GM19193 (cell line): Measurements from ENCODE around the gene ZNF787.

ENCODE experiments used
- POLR2A ChIP-seq: IDR thresholded peaks from 4 replicates; pipeline ENCODE4 v1.6.1; 2011; ENCODE audit not compliant: insufficient read depth, insufficient read length; ENCODE audit errors: extremely low read depth

ZNF787 gene

GRCh38 chr19:56088497-56089215 lies 32.4 kb downstream of the ZNF787 start:
- no peak for TF ChIP-seq POLR2A

- TF ChIP-seq POLR2A = no peak
These were observed 33.2 kb downstream of the ZNF787 start for GRCh38 chr19:56087647-56088496.

- no peak for TF ChIP-seq POLR2A
These were observed 34.2 kb downstream of the ZNF787 start for GRCh38 chr19:56086671-56087430.

GRCh38 chr19:56085571-56086275 lies 35.4 kb downstream of the ZNF787 start:
- TF ChIP-seq POLR2A = no peak

GRCh38 chr19:56084835-56085536 lies 36.1 kb downstream of the ZNF787 start:
- TF ChIP-seq POLR2A = no peak

GRCh38 chr19:56083668-56084067 lies 37.4 kb downstream of the ZNF787 start:
- no peak for TF ChIP-seq POLR2A

- peak; percentile 34 for TF ChIP-seq POLR2A
These were observed 40.3 kb downstream of the ZNF787 start for GRCh38 chr19:56080669-56081401.

- no peak for TF ChIP-seq POLR2A
These were observed 41.5 kb downstream of the ZNF787 start for GRCh38 chr19:56079609-56080008.

GRCh38 chr19:56076498-56076897 lies 44.6 kb downstream of the ZNF787 start:
- no peak for TF ChIP-seq POLR2A

GRCh38 chr19:56071151-56071550 lies 49.9 kb downstream of the ZNF787 start:
- no peak for TF ChIP-seq POLR2A

- no peak for TF ChIP-seq POLR2A
These were observed 51.5 kb downstream of the ZNF787 start for GRCh38 chr19:56069642-56070041.

GRCh38 chr19:56066152-56067023 lies 54.7 kb downstream of the ZNF787 start:
- no peak for TF ChIP-seq POLR2A
